Endothelial cell of umbilical vein (primary cell): ENCODE measurements around the gene DHX40. TPM values are rescaled to one million over a fixed set of nuclear protein-coding genes. Genes with fewer than 3 reads are reported as not detected.

Experiments used
- BruUV-seq: library from RNA; stranded (reverse); fragments of 400-500 nt; replicated peaks from 2 replicates; lab custom pipeline; 2021; lab: Mats Ljungman, UMichigan
- CTCF ChIA-PET: fragments of 300-600, 350-600 bp; sonication (Branson Sonifier 250); formaldehyde crosslinking; loops from one replicate; lab custom pipeline; 2021; ENCODE audit warnings: antibody characterized with exemption, inconsistent platforms; lab: Charles Lee
- POLR2A ChIA-PET: fragments of 300-600, 350-600 bp; sonication (Branson Sonifier 250); formaldehyde crosslinking; loops from one replicate; lab custom pipeline; 2021; ENCODE audit warnings: antibody characterized with exemption, inconsistent platforms; lab: Charles Lee
- DNase-seq: peaks from one replicate; pipeline ENCODE4 v3.0.0-alpha.2; 2011; ENCODE audit warnings: low read depth, low spot score
- FAIRE-seq: peaks from 2 replicates; lab custom pipeline; 2011; peaks lifted over from hg19 to GRCh38; lab: Jason Lieb, UNC
- H2AFZ ChIP-seq: 2 replicates; pipeline ENCODE4 v1.6.0; 2012; ENCODE audit warnings: low read depth, low read length, control low read depth, inconsistent platforms
- H3K27ac ChIP-seq: 2 replicates; pipeline ENCODE4 v1.5.1; 2011; ENCODE audit warnings: low read depth, mild to moderate bottlenecking, control low read depth, low read length, moderate library complexity; ENCODE audit not compliant: insufficient read depth
- H3K27me3 ChIP-seq, 2 experiments: 2 replicates each; pipeline versions ENCODE4 v1.6.0 to v1.6.1; 2011; ENCODE audit warnings: low read length in 2 of 2, mixed read lengths in 1 of 2; ENCODE audit not compliant: control insufficient read depth in 2 of 2, insufficient read depth in 2 of 2
- H3K36me3 ChIP-seq, 2 experiments: 2 replicates in 1 of 2; 3 replicates in 1 of 2; pipeline ENCODE4 v1.5.1; 2011; ENCODE audit warnings: low read length in 2 of 2, mild to moderate bottlenecking in 1 of 2, moderate library complexity in 1 of 2; ENCODE audit not compliant: control insufficient read depth in 2 of 2, insufficient read depth in 2 of 2; ENCODE audit errors: extremely low read depth in 1 of 2
- H3K4me1 ChIP-seq: 3 replicates; pipeline ENCODE4 v1.5.1; 2011; ENCODE audit warnings: mild to moderate bottlenecking, low read length; ENCODE audit not compliant: control insufficient read depth, insufficient read depth; ENCODE audit errors: extremely low read depth
- H3K4me2 ChIP-seq: 2 replicates; pipeline ENCODE4 v1.6.1; 2011; ENCODE audit warnings: low read length, control low read depth, mixed read lengths; ENCODE audit not compliant: insufficient read depth
- H3K4me3 ChIP-seq, 3 experiments: fragments of 200-600 bp in 1 of 3; sonication (generic), shearing (Covaris generic) in 1 of 3; replicated peaks in 1 of 3; 2 replicates each; pipeline ENCODE4 v1.5.1; 2011 to 2016; ENCODE audit warnings: control low read depth in 3 of 3, low read length in 3 of 3, mild to moderate bottlenecking in 2 of 3, inconsistent platforms in 1 of 3, low read depth in 1 of 3, moderate library complexity in 1 of 3; ENCODE audit not compliant: insufficient read depth in 1 of 3
- H3K79me2 ChIP-seq: 2 replicates; pipeline ENCODE4 v1.6.0; 2012; ENCODE audit warnings: low read length, inconsistent platforms; ENCODE audit not compliant: control insufficient read depth, insufficient read depth
- H3K9ac ChIP-seq: replicated peaks from 2 replicates; pipeline ENCODE3; 2011; ENCODE audit warnings: low read length, control low read depth; ENCODE audit not compliant: insufficient read depth; ENCODE audit errors: extremely low read depth
- H3K9me1 ChIP-seq: replicated peaks from 3 replicates; pipeline ENCODE4 v1.6.0; 2011; ENCODE audit warnings: mild to moderate bottlenecking, low read length; ENCODE audit not compliant: control insufficient read depth, insufficient read depth; ENCODE audit errors: extremely low read depth
- H3K9me3 ChIP-seq: replicated peaks from 2 replicates; pipeline ENCODE4 v1.5.1; 2012; ENCODE audit warnings: low read length, inconsistent platforms; ENCODE audit not compliant: control insufficient read depth, insufficient read depth
- H4K20me1 ChIP-seq: replicated peaks from 2 replicates; pipeline ENCODE3; 2011; ENCODE audit warnings: mild to moderate bottlenecking, low read length; ENCODE audit not compliant: control insufficient read depth, insufficient read depth; ENCODE audit errors: extremely low read depth
- CTCF ChIP-seq, 2 donors: IDR thresholded peaks; 1 replicate in 1 of 2; 2 replicates in 1 of 2; pipeline ENCODE4 v1.5.1; 2011; ENCODE audit warnings: low read length in 2 of 2, mild to moderate bottlenecking in 2 of 2, moderate library complexity in 2 of 2, control low read depth in 1 of 2, inconsistent platforms in 1 of 2, low read depth in 1 of 2; ENCODE audit not compliant: insufficient read depth in 1 of 2; ENCODE audit errors: extremely low read depth in 1 of 2
- EZH2 ChIP-seq: IDR thresholded peaks from 2 replicates; pipeline ENCODE4 v1.6.1; 2012; ENCODE audit warnings: borderline replicate concordance, low read depth, mild to moderate bottlenecking, moderate library complexity, low read length, inconsistent platforms; ENCODE audit not compliant: severe bottlenecking
- FOS ChIP-seq: IDR thresholded peaks from 2 replicates; pipeline ENCODE4 v1.6.1; 2011; ENCODE audit warnings: mild to moderate bottlenecking, low read length, moderate library complexity, borderline replicate concordance; ENCODE audit not compliant: insufficient read depth
- GATA2 ChIP-seq: IDR thresholded peaks from 2 replicates; pipeline ENCODE4 v1.7.0; 2011; ENCODE audit warnings: low read depth, mild to moderate bottlenecking, moderate library complexity, mixed read lengths, low read length; ENCODE audit not compliant: insufficient read length, insufficient read depth
- JUN ChIP-seq: IDR thresholded peaks from 2 replicates; pipeline ENCODE4 v1.6.1; 2011; ENCODE audit warnings: borderline replicate concordance, low read depth; ENCODE audit not compliant: insufficient read length, insufficient read depth
- MAX ChIP-seq: IDR thresholded peaks from 2 replicates; pipeline ENCODE4 v1.6.1; 2011; ENCODE audit not compliant: insufficient read depth, insufficient read length
- MYC ChIP-seq: IDR thresholded peaks from one replicate; pipeline ENCODE4 v1.6.1; 2011; ENCODE audit warnings: mild to moderate bottlenecking, low read depth, low read length
- POLR2A ChIP-seq: IDR thresholded peaks from 2 replicates; pipeline ENCODE4 v1.6.1; 2012; ENCODE audit warnings: low read depth, mild to moderate bottlenecking, control low read depth, low read length
- POLR2AphosphoS5 ChIP-seq: IDR thresholded peaks from 2 replicates; pipeline ENCODE4 v1.6.1; 2012; ENCODE audit warnings: low read depth, mild to moderate bottlenecking, control low read depth, low read length, moderate library complexity; ENCODE audit not compliant: insufficient read depth
- dilution Hi-C: fragments of 300-500 bp; cut with MboI; formaldehyde crosslinking; loops from one replicate; pipeline ENCODE4 v1.15.0; 2019; ENCODE audit warnings: low sequenced_read_pairs; ENCODE audit not compliant: extremely low pct_ligation_motif_present
- intact Hi-C: fragments of 100-400 bp; cut with micrococcal nuclease; formaldehyde crosslinking; loops from one replicate; pipeline ENCODE4 v1.10.0; 2022
- polyA plus RNA-seq, 4 experiments: library from polyadenylated mRNA; depleted of rRNA in 3 of 4; stranded (reverse) in 3 of 4; unstranded in 1 of 4; fragments of >200 nt; gene quantifications; 2 replicates each; pipeline versions ENCODE4 v1.2.1 to v1.2.3, GENCODE V29; 2011 to 2012; ENCODE audit warnings: missing spikeins in 1 of 4
- total RNA-seq: library from RNA; stranded (reverse); gene quantifications from 2 replicates; pipeline ENCODE4 v1.2.3, GENCODE V29; 2021

DHX40 gene
- total and polyA plus RNA-seq, 2 donors (not counting 3 experiments of a cell fraction or from before 2014, with no cell fraction given), result 14.0 to 29.7 TPM

GRCh38 chr17:59616253-59616920, 51.0 kb downstream of the DHX40 start:
- Histone ChIP-seq H3K9ac (no peak overlapping the region), H3K79me2 (peaks cover 24% of the 10 kb centered on the region), H3K4me2 (no peak overlapping the region), H3K4me3 (no peak overlapping the region), H3K27ac (no peak overlapping the region), H3K27me3 (no peaks in the 10 kb centered on the region), H3K36me3 (no peaks in the 10 kb centered on the region), H2AFZ (no peak overlapping the region), H3K9me1 (no peaks in the 10 kb centered on the region), H4K20me1 (no peaks in the 10 kb centered on the region), H3K4me1 (peaks cover 17% of the 10 kb centered on the region), H3K9me3 (no peaks in the 10 kb centered on the region)
- BruUV-seq, result no TSS peak
- ChIA-PET CTCF (no interaction called here), POLR2A (no interaction called here)
- dilution Hi-C loops (no loop called here), intact Hi-C loops (loop anchor here (5.0 to 10.0 kb wide), 2 partner anchors 304 to 462 kb away; partner anchors contain the start of genes PRR11 and SKA2)
- DNase-seq (no peak), FAIRE-seq (no peak)
- no peak for TF ChIP-seq FOS
- TF ChIP-seq JUN, result no peak
- no peak for TF ChIP-seq POLR2AphosphoS5
- TF ChIP-seq EZH2, result no peak
- TF ChIP-seq CTCF (IDR thresholded peaks at IDR 0.05; ENCODE audit: extremely low read depth in 1 of 2, insufficient read depth in 1 of 2, low read depth in 1 of 2, low read length in 2 of 2), result no peak
- TF ChIP-seq MAX, result no peak
- no peak for TF ChIP-seq GATA2
- TF ChIP-seq MYC, result no peak
- no peak for TF ChIP-seq POLR2A
